DMS153 treated with DMSO at 0.1 percent for 48 hours (cell line): ENCODE results near the gene PSMA5.

ENCODE experiments used
- DNase-seq: peaks from one replicate; lab custom pipeline; 2025; ENCODE audit not compliant: unreplicated experiment; lab: John Stamatoyannopoulos, UW

PSMA5 gene

GRCh38 chr1:109370712-109371340 is 55.4 kb downstream of the PSMA5 start:
- no peak for DNase-seq

- DNase-seq: no peak
Measured at GRCh38 chr1:109369167-109369746, 57.0 kb downstream of the PSMA5 start.

GRCh38 chr1:109368464-109368863 is 57.8 kb downstream of the PSMA5 start:
- no peak for DNase-seq

GRCh38 chr1:109367626-109368025 is 58.6 kb downstream of the PSMA5 start:
- DNase-seq: no peak

- DNase-seq: no peak
Measured at GRCh38 chr1:109365642-109366204, 60.5 kb downstream of the PSMA5 start.

GRCh38 chr1:109361649-109362048 is 64.6 kb downstream of the PSMA5 start:
- DNase-seq: no peak

GRCh38 chr1:109361069-109361468 is 65.2 kb downstream of the PSMA5 start:
- DNase-seq: no peak

- DNase-seq: no peak
Measured at GRCh38 chr1:109357616-109358015, 68.6 kb downstream of the PSMA5 start.

GRCh38 chr1:109356915-109357314 is 69.3 kb downstream of the PSMA5 start:
- no peak for DNase-seq

- DNase-seq: no peak
Measured at GRCh38 chr1:109356505-109356904, 69.7 kb downstream of the PSMA5 start.

GRCh38 chr1:109354929-109355328 is 71.3 kb downstream of the PSMA5 start:
- DNase-seq: no peak

- DNase-seq: no peak
Measured at GRCh38 chr1:109351457-109351856, 74.8 kb downstream of the PSMA5 start.

GRCh38 chr1:109350655-109351054 is 75.6 kb downstream of the PSMA5 start:
- DNase-seq: no peak

GRCh38 chr1:109350182-109350581 is 76.1 kb downstream of the PSMA5 start:
- DNase-seq: no peak
